HEK293 (cell line): ENCODE data around the gene DLL1.

ENCODE experiments used
- CTCF ChIA-PET: fragments of 350-600 bp; formaldehyde crosslinking; extraction: SDS; loops from one replicate; lab custom pipeline; 2021; ENCODE audit warnings: antibody characterized with exemption; lab: Yijun Ruan, JAX
- POLR2A ChIA-PET: fragments of 300-600 bp; formaldehyde crosslinking; extraction: SDS; loops from one replicate; lab custom pipeline; 2020; ENCODE audit warnings: antibody characterized with exemption, inconsistent platforms; lab: Yijun Ruan, JAX
- H3K27ac ChIP-seq: fragments of 200-500 bp; sonication (Bioruptor generic); 2 replicates; pipeline ENCODE4 v1.5.1; 2014; ENCODE audit warnings: low read depth, low read length, control low read depth, inconsistent platforms; ENCODE audit errors: extremely low read depth
- H3K36me3 ChIP-seq, 2 experiments: fragments of 200-500 bp in 1 of 2; sonication (Bioruptor generic) in 1 of 2; 1 replicate in 1 of 2; 2 replicates in 1 of 2; pipeline ENCODE4 v1.5.1; 2014 to 2017; ENCODE audit warnings: inconsistent platforms in 2 of 2, low read length in 2 of 2; ENCODE audit not compliant: control insufficient read depth in 2 of 2, insufficient read depth in 1 of 2
- H3K4me1 ChIP-seq: fragments of 200-500 bp; sonication (Bioruptor generic); 2 replicates; pipeline ENCODE4 v1.5.1; 2014; ENCODE audit warnings: mild to moderate bottlenecking, low read length, inconsistent platforms; ENCODE audit not compliant: control insufficient read depth, insufficient read depth
- H3K4me3 ChIP-seq: 2 replicates; pipeline ENCODE4 v1.5.1; 2011; ENCODE audit warnings: low read depth, mild to moderate bottlenecking, control low read depth, low read length, moderate library complexity
- H3K9me3 ChIP-seq: fragments of 200-500 bp; sonication (Bioruptor generic); 2 replicates; pipeline ENCODE4 v1.5.1; 2014; ENCODE audit warnings: low read depth, low read length, inconsistent platforms; ENCODE audit not compliant: control insufficient read depth, insufficient read depth
- SALL2 ChIP-seq: fragments of 450-650 bp; formaldehyde crosslinking; IDR thresholded peaks from 2 replicates; pipeline ENCODE4 v1.5.0; 2017; ENCODE audit warnings: missing biosample characterization, mild to moderate bottlenecking, missing genetic modification characterization, borderline replicate concordance
- SCRT2 ChIP-seq: fragments of 450-650 bp; formaldehyde crosslinking; IDR thresholded peaks from 2 replicates; pipeline ENCODE4 v1.5.1; 2016; ENCODE audit warnings: missing biosample characterization, missing genetic modification characterization
- SP7 ChIP-seq: fragments of 450-650 bp; formaldehyde crosslinking; IDR thresholded peaks from 2 replicates; pipeline ENCODE4 v1.5.1; 2016; ENCODE audit warnings: missing biosample characterization, missing genetic modification characterization
- ZFHX2 ChIP-seq: fragments of 450-650 bp; formaldehyde crosslinking; conservative IDR thresholded peaks from 2 replicates; pipeline ENCODE4 v1.5.1; 2016; ENCODE audit warnings: missing biosample characterization, missing genetic modification characterization
- ZNF140 ChIP-seq: fragments of 450-650 bp; formaldehyde crosslinking; IDR thresholded peaks from 2 replicates; pipeline ENCODE4 v1.5.1; 2016; ENCODE audit warnings: missing biosample characterization, missing genetic modification characterization
- ZNF157 ChIP-seq: fragments of 450-650 bp; formaldehyde crosslinking; IDR thresholded peaks from 2 replicates; pipeline ENCODE4 v1.5.1; 2016; ENCODE audit warnings: missing biosample characterization, missing genetic modification characterization
- ZNF211 ChIP-seq: fragments of 450-650 bp; formaldehyde crosslinking; IDR thresholded peaks from 2 replicates; pipeline ENCODE4 v1.5.1; 2016; ENCODE audit warnings: low read depth, missing biosample characterization, missing genetic modification characterization
- ZNF214 ChIP-seq: fragments of 450-650 bp; formaldehyde crosslinking; IDR thresholded peaks from 2 replicates; pipeline ENCODE4 v1.5.1; 2017; ENCODE audit warnings: missing biosample characterization, mild to moderate bottlenecking, missing genetic modification characterization, borderline replicate concordance
- ZNF23 ChIP-seq: fragments of 450-650 bp; formaldehyde crosslinking; IDR thresholded peaks from 2 replicates; pipeline ENCODE4 v1.5.1; 2016; ENCODE audit warnings: missing biosample characterization, missing genetic modification characterization, borderline replicate concordance
- ZNF394 ChIP-seq: fragments of 450-650 bp; formaldehyde crosslinking; IDR thresholded peaks from 2 replicates; pipeline ENCODE4 v1.5.1; 2016; ENCODE audit warnings: missing biosample characterization, missing genetic modification characterization, mild to moderate bottlenecking, moderate library complexity, borderline replicate concordance
- ZNF416 ChIP-seq: fragments of 450-650 bp; formaldehyde crosslinking; IDR thresholded peaks from 2 replicates; pipeline ENCODE4 v1.5.1; 2016; ENCODE audit warnings: missing biosample characterization, missing genetic modification characterization
- ZNF530 ChIP-seq: fragments of 450-650 bp; formaldehyde crosslinking; IDR thresholded peaks from 2 replicates; pipeline ENCODE4 v1.5.1; 2016; ENCODE audit warnings: low read depth, missing biosample characterization, missing genetic modification characterization
- ZNF585B ChIP-seq: fragments of 450-650 bp; formaldehyde crosslinking; IDR thresholded peaks from 2 replicates; pipeline ENCODE4 v1.5.1; 2016; ENCODE audit warnings: missing biosample characterization, missing genetic modification characterization
- ZNF600 ChIP-seq: fragments of 450-650 bp; formaldehyde crosslinking; IDR thresholded peaks from 2 replicates; pipeline ENCODE4 v1.5.1; 2016; ENCODE audit warnings: missing biosample characterization, missing genetic modification characterization
- ZNF621 ChIP-seq: fragments of 450-650 bp; formaldehyde crosslinking; IDR thresholded peaks from 2 replicates; pipeline ENCODE4 v1.5.1; 2017; ENCODE audit warnings: missing biosample characterization, missing genetic modification characterization
- ZNF670 ChIP-seq: fragments of 450-650 bp; formaldehyde crosslinking; IDR thresholded peaks from 2 replicates; pipeline ENCODE4 v1.5.1; 2016; ENCODE audit warnings: missing biosample characterization, missing genetic modification characterization, low read depth
- TF ChIP-seq, protein P1 (sequence below): fragments of 450-650 bp; formaldehyde crosslinking; IDR thresholded peaks from 2 replicates; pipeline ENCODE4 v1.5.1; 2016; ENCODE audit warnings: missing biosample characterization, missing genetic modification characterization
- TF ChIP-seq, protein P2 (sequence below): fragments of 450-650 bp; IDR thresholded peaks from 2 replicates; pipeline ENCODE4 v1.5.1; 2018; ENCODE audit warnings: missing biosample characterization, missing genetic modification characterization
- TF ChIP-seq, protein P3 (sequence below): fragments of 450-650 bp; formaldehyde crosslinking; IDR thresholded peaks from 2 replicates; pipeline ENCODE4 v1.5.1; 2017; ENCODE audit warnings: missing biosample characterization, missing genetic modification characterization
- TF ChIP-seq, protein P4 (sequence below): fragments of 450-650 bp; formaldehyde crosslinking; IDR thresholded peaks from 2 replicates; pipeline ENCODE4 v1.5.1; 2016; ENCODE audit warnings: missing biosample characterization, missing genetic modification characterization
- TF ChIP-seq, protein P5 (sequence below): fragments of 450-650 bp; formaldehyde crosslinking; IDR thresholded peaks from 2 replicates; pipeline ENCODE4 v1.5.1; 2016; ENCODE audit warnings: missing biosample characterization, missing genetic modification characterization
- TF ChIP-seq, protein P6 (sequence below): fragments of 450-650 bp; formaldehyde crosslinking; IDR thresholded peaks from 2 replicates; pipeline ENCODE4 v1.5.1; 2016; ENCODE audit warnings: missing biosample characterization, missing genetic modification characterization

Gene DLL1

DNA sequence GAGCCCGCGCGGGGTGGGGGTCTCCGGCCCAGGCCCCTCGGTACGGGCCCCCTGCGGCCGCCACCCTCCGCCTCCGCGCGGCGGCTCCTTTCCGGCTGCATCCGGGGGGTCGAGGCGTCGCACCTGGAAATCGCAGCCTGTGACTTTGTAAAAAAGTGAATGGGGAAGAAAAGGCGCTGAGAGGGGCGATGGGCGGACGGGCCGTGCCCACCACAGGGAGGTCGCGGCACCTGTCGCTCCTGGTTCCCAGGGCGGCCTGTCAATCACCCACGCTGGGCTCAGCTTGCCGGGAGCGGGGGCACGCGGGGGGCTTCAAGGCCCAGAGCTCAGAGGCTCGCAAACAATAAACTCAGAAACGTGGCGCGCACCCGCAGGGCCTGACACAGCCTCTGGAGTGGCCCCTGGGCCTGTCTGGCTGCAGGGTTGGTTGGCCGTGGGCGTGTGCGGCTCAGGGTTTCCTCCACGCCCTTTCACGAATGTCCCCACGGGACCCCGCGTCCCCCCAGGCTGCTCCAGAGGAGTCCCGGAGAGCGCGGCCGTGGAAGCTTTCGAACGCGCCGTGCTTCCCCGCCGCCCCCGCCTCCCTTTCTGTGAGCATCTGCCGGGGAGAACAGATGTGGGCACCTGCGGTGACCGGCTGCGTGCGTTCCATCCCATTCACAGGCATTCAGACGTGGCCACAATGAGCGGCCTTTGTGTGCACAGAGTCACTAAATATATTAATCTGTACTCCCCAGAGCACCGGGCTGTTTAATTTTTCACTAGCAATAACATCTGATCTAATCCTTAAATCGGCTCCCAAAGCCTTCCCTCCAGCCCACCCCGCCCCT, 6.1 kb upstream of the DLL1 start:
- POLR2A ChIA-PET = no interaction called here

DNA sequence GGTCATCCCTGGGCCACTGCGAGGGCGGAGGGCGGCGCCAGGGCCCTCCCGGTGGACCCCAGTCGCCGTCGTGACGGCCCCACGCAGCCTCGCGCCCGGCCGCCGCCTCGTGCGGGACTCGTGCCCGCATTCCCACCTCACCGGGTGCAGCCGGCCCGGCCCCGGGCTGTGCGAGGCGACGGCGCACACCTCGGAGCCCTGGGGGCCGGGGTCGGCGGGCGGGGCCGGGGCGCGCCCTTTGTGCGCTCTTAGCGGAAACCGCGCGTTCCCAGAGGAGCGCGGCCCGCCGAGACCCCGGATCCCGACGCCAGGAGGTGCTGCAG, 5.5 kb upstream of the DLL1 start:
- Histone ChIP-seq H3K4me1 (peaks cover 8% of the 10 kb centered on the region), H3K27ac (no peak overlapping the region), H3K9me3 (no peaks in the 10 kb centered on the region), H3K36me3 (no peaks in the 10 kb centered on the region), H3K4me3 (no peak overlapping the region)
- CTCF ChIA-PET = interaction anchor here (0.6 kb wide), 1 partner anchor 46 kb away, joined by 3 read pairs; no protein-coding TSS in a partner anchor
- POLR2A ChIA-PET = no interaction called here
- TF ChIP-seq ZNF585B (tag by site-specific recombination) (no peak), ZNF394 (tag by site-specific recombination) (no peak), SALL2 (tag by site-specific recombination) (no peak), ZNF214 (no peak), ZNF157 (no peak), ZNF621 (tag by site-specific recombination) (no peak), ZNF530 (tag by site-specific recombination) (no peak), SCRT2 (tag by site-specific recombination) (no peak), ZNF140 (tag by site-specific recombination) (no peak), ZNF23 (tag by site-specific recombination) (no peak), SP7 (tag by site-specific recombination) (no peak), ZNF670 (tag by site-specific recombination) (no peak), ZNF211 (tag by site-specific recombination) (no peak)
- TF ChIP-seq, protein P1, sequence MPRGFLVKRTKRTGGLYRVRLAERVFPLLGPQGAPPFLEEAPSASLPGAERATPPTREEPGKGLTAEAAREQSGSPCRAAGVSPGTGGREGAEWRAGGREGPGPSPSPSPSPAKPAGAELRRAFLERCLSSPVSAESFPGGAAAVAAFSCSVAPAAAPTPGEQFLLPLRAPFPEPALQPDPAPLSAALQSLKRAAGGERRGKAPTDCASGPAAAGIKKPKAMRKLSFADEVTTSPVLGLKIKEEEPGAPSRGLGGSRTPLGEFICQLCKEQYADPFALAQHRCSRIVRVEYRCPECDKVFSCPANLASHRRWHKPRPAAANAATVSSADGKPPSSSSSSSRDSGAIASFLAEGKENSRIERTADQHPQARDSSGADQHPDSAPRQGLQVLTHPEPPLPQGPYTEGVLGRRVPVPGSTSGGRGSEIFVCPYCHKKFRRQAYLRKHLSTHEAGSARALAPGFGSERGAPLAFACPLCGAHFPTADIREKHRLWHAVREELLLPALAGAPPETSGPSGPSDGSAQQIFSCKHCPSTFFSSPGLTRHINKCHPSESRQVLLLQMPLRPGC (tag by site-specific recombination) = no peak
- TF ChIP-seq, protein P2, sequence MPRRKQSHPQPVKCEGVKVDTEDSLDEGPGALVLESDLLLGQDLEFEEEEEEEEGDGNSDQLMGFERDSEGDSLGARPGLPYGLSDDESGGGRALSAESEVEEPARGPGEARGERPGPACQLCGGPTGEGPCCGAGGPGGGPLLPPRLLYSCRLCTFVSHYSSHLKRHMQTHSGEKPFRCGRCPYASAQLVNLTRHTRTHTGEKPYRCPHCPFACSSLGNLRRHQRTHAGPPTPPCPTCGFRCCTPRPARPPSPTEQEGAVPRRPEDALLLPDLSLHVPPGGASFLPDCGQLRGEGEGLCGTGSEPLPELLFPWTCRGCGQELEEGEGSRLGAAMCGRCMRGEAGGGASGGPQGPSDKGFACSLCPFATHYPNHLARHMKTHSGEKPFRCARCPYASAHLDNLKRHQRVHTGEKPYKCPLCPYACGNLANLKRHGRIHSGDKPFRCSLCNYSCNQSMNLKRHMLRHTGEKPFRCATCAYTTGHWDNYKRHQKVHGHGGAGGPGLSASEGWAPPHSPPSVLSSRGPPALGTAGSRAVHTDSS (tag by site-specific recombination) = no peak
- TF ChIP-seq, protein P3, sequence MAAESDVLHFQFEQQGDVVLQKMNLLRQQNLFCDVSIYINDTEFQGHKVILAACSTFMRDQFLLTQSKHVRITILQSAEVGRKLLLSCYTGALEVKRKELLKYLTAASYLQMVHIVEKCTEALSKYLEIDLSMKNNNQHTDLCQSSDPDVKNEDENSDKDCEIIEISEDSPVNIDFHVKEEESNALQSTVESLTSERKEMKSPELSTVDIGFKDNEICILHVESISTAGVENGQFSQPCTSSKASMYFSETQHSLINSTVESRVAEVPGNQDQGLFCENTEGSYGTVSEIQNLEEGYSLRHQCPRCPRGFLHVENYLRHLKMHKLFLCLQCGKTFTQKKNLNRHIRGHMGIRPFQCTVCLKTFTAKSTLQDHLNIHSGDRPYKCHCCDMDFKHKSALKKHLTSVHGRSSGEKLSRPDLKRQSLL (tag by site-specific recombination) = no peak
- TF ChIP-seq, protein P4, sequence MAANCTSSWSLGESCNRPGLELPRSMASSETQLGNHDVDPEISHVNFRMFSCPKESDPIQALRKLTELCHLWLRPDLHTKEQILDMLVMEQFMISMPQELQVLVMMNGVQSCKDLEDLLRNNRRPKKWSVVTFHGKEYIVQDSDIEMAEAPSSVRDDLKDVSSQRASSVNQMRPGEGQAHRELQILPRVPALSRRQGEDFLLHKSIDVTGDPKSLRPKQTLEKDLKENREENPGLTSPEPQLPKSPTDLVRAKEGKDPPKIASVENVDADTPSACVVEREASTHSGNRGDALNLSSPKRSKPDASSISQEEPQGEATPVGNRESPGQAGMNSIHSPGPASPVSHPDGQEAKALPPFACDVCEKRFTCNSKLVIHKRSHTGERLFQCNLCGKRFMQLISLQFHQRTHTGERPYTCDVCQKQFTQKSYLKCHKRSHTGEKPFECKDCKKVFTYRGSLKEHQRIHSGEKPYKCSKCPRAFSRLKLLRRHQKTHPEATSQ = no peak
- TF ChIP-seq, protein P5, sequence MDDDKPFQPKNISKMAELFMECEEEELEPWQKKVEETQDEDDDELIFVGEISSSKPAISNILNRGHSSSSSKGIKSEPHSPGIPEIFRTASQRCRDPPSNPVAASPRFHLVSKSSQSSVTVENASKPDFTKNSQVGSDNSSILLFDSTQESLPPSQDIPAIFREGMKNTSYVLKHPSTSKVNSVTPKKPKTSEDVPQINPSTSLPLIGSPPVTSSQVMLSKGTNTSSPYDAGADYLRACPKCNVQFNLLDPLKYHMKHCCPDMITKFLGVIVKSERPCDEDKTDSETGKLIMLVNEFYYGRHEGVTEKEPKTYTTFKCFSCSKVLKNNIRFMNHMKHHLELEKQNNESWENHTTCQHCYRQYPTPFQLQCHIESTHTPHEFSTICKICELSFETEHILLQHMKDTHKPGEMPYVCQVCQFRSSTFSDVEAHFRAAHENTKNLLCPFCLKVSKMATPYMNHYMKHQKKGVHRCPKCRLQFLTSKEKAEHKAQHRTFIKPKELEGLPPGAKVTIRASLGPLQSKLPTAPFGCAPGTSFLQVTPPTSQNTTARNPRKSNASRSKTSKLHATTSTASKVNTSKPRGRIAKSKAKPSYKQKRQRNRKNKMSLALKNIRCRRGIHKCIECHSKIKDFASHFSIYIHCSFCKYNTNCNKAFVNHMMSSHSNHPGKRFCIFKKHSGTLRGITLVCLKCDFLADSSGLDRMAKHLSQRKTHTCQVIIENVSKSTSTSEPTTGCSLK = no peak

More for the DNA sequence above, 6.1 kb upstream of the DLL1 start:
- Histone ChIP-seq H3K4me1 (peaks cover 8% of the 10 kb centered on the region), H3K9me3 (no peaks in the 10 kb centered on the region), H3K36me3 (no peaks in the 10 kb centered on the region), H3K4me3 (no peak overlapping the region), H3K27ac (no peak overlapping the region)
- CTCF ChIA-PET = no interaction called here
- TF ChIP-seq ZNF600 (no peak), ZNF416 (no peak), SCRT2 (tag by site-specific recombination) (peak; percentile 53), ZFHX2 (peak; percentile 15; the same call in 1 of the 2 replicates)
- TF ChIP-seq, protein P6, sequence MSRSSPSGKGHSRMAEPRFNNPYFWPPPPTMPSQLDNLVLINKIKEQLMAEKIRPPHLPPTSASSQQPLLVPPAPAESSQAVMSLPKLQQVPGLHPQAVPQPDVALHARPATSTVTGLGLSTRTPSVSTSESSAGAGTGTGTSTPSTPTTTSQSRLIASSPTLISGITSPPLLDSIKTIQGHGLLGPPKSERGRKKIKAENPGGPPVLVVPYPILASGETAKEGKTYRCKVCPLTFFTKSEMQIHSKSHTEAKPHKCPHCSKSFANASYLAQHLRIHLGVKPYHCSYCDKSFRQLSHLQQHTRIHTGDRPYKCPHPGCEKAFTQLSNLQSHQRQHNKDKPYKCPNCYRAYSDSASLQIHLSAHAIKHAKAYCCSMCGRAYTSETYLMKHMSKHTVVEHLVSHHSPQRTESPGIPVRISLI (tag by site-specific recombination) = no peak
